Gastrocnemius medialis (tissue), 4 donors: Measurements from ENCODE around the gene AHRR.

Experiments
- POLR2A ChIP-seq, 2 donors: fragments of 450-650 bp; IDR thresholded peaks; one replicate each; pipeline ENCODE4 v1.6.1; 2017; ENCODE audit warnings: antibody characterized with exemption in 2 of 2, mild to moderate bottlenecking in 2 of 2, moderate library complexity in 2 of 2
- TF ChIP-seq, protein P1 (sequence below), 5 experiments: fragments of 450-650 bp in 3 of 5; fragments of 200-600 bp in 2 of 5; sonication (generic) in 2 of 5; IDR thresholded peaks in 4 of 5; conservative IDR thresholded peaks in 1 of 5; 1 replicate in 4 of 5; 2 replicates in 1 of 5; pipeline ENCODE4 v1.5.1; 2016 to 2019; ENCODE audit warnings: antibody characterized with exemption in 5 of 5, mild to moderate bottlenecking in 3 of 5, moderate library complexity in 3 of 5

DNA sequence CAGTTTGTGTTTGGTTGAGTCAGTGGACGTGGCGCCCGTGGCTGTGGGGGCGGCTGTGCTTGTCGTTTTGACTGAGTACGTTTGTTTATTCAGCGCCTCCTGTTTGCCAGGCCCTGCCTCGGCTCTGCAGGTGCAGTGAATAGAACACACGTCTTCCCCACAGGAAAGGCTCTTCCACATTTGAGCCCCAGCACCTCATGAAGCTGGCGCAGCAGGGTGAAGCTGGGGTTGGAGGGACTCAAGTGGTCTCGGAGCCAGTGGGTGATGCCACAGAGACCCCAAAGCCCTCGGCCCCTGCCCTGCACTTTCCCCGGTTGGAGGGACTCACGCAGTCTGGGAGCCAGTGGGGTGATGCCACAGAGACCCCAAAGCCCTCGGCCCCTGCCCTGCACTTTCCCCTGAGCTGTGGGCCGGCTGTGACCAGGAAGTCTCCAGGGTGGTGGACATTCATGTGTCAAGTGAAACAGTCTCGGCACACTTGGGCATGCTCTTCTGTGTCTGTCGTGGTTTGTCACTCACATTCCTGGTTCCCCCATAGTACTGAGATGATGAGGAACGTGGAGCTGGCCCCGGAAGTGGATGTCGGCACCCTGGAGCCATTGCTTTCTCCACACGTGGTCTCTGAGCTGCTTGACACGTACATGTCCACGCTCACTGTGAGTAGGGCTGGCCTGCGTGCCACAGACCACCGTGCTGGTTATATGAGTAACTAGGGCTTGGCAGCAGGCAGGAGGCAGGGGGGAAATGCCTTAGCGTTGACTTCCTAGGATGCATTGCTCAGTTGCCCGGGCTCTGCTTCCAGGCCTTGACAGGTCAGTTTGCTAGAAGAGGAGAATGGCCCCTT is 135.1 kb downstream of the AHRR start:
- TF ChIP-seq, protein P1, sequence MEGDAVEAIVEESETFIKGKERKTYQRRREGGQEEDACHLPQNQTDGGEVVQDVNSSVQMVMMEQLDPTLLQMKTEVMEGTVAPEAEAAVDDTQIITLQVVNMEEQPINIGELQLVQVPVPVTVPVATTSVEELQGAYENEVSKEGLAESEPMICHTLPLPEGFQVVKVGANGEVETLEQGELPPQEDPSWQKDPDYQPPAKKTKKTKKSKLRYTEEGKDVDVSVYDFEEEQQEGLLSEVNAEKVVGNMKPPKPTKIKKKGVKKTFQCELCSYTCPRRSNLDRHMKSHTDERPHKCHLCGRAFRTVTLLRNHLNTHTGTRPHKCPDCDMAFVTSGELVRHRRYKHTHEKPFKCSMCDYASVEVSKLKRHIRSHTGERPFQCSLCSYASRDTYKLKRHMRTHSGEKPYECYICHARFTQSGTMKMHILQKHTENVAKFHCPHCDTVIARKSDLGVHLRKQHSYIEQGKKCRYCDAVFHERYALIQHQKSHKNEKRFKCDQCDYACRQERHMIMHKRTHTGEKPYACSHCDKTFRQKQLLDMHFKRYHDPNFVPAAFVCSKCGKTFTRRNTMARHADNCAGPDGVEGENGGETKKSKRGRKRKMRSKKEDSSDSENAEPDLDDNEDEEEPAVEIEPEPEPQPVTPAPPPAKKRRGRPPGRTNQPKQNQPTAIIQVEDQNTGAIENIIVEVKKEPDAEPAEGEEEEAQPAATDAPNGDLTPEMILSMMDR (IDR thresholded peaks at IDR 0.05 in 4 of 5, conservative IDR thresholded peaks at IDR 0.05 in 1 of 5): no peak
- no peak for TF ChIP-seq POLR2A (IDR thresholded peaks at IDR 0.05)
